SK-N-SH (cell line): ENCODE measurements around the gene SP100.

Experiments
- EZH2phosphoT487 ChIP-seq: fragments of 200-600 bp; sonication (generic); IDR thresholded peaks from 2 replicates; pipeline ENCODE4 v1.6.1; 2017; ENCODE audit warnings: low read depth, mixed run types, mild to moderate bottlenecking, antibody characterized with exemption, moderate library complexity, borderline replicate concordance
- GABPA ChIP-seq: IDR thresholded peaks from 2 replicates; pipeline ENCODE4 v1.4.0; 2012; ENCODE audit warnings: low read depth, mild to moderate bottlenecking
- NRF1 ChIP-seq: IDR thresholded peaks from 2 replicates; pipeline ENCODE4 v1.6.1; 2012; ENCODE audit warnings: low read depth, mild to moderate bottlenecking, low read length
- PBX3 ChIP-seq: IDR thresholded peaks from 2 replicates; pipeline ENCODE4; 2012
- POLR2AphosphoS5 ChIP-seq: IDR thresholded peaks from 2 replicates; pipeline ENCODE4 v1.6.1; 2012; ENCODE audit warnings: low read depth, low read length
- RFX5 ChIP-seq: IDR thresholded peaks from 2 replicates; pipeline ENCODE4 v1.6.1; 2012; ENCODE audit warnings: mild to moderate bottlenecking, improper control_type of control experiment, low read length
- RXRA ChIP-seq: IDR thresholded peaks from 2 replicates; pipeline ENCODE4 v1.4.0; 2012; ENCODE audit warnings: low read depth, mild to moderate bottlenecking, borderline replicate concordance
- TEAD4 ChIP-seq: IDR thresholded peaks from 2 replicates; pipeline ENCODE4 v1.4.0; 2012; ENCODE audit warnings: mild to moderate bottlenecking, borderline replicate concordance; ENCODE audit not compliant: insufficient read depth
- YY1 ChIP-seq: IDR thresholded peaks from 2 replicates; pipeline ENCODE4 v1.4.0; 2012; ENCODE audit warnings: low read depth, mild to moderate bottlenecking
- TF ChIP-seq, protein P1 (sequence below): fragments of 200-600 bp; sonication (generic); IDR thresholded peaks from 2 replicates; pipeline ENCODE4 v1.6.1; 2017; ENCODE audit warnings: antibody characterized with exemption, mild to moderate bottlenecking, moderate library complexity
- TF ChIP-seq, protein P2 (sequence below): IDR thresholded peaks from 2 replicates; pipeline ENCODE4 v1.6.1; 2012; ENCODE audit warnings: mild to moderate bottlenecking, low read depth, low read length, moderate library complexity
- TF ChIP-seq, protein P3 (sequence below): fragments of 150-350 bp; IDR thresholded peaks from 2 replicates; pipeline ENCODE4 v1.6.1; 2017; ENCODE audit warnings: antibody characterized with exemption, low read length, low read depth, borderline replicate concordance
- TF ChIP-seq, protein P4 (sequence below): IDR thresholded peaks from 2 replicates; pipeline ENCODE4 v1.4.0; 2012; ENCODE audit warnings: low read depth, borderline replicate concordance

DNA sequence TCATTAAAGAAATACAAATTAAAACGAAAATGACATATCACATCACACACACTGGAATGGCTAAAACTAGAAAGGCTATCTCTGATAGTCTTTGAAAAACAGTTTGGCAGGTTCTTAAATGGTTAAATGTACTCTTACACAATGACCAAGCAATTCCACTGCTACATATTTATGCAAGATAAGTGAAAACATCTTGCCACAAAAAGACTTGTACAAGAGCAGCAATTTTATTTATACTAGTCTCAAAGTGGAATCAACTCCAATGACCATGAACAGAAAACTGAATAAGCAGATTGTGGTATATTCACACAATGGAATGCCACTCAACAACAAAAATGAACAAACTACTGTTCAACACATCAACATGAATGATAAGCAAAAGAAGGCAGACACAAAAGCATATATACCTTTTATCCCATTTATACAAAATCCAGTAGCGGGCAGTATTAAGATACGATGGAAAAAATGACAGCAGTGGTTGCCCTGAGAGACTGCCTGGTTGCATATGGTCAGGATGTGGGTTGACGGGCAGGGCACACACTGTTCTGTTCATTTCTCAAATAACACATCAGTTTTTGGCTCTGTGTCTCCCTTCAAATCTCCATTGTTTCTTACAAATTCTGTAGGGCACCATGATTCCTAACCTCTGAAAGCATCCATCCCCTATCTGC lies 25.4 kb downstream of the SP100 start:
- TF ChIP-seq, protein P1, sequence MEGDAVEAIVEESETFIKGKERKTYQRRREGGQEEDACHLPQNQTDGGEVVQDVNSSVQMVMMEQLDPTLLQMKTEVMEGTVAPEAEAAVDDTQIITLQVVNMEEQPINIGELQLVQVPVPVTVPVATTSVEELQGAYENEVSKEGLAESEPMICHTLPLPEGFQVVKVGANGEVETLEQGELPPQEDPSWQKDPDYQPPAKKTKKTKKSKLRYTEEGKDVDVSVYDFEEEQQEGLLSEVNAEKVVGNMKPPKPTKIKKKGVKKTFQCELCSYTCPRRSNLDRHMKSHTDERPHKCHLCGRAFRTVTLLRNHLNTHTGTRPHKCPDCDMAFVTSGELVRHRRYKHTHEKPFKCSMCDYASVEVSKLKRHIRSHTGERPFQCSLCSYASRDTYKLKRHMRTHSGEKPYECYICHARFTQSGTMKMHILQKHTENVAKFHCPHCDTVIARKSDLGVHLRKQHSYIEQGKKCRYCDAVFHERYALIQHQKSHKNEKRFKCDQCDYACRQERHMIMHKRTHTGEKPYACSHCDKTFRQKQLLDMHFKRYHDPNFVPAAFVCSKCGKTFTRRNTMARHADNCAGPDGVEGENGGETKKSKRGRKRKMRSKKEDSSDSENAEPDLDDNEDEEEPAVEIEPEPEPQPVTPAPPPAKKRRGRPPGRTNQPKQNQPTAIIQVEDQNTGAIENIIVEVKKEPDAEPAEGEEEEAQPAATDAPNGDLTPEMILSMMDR = no peak
- TF ChIP-seq, protein P2, sequence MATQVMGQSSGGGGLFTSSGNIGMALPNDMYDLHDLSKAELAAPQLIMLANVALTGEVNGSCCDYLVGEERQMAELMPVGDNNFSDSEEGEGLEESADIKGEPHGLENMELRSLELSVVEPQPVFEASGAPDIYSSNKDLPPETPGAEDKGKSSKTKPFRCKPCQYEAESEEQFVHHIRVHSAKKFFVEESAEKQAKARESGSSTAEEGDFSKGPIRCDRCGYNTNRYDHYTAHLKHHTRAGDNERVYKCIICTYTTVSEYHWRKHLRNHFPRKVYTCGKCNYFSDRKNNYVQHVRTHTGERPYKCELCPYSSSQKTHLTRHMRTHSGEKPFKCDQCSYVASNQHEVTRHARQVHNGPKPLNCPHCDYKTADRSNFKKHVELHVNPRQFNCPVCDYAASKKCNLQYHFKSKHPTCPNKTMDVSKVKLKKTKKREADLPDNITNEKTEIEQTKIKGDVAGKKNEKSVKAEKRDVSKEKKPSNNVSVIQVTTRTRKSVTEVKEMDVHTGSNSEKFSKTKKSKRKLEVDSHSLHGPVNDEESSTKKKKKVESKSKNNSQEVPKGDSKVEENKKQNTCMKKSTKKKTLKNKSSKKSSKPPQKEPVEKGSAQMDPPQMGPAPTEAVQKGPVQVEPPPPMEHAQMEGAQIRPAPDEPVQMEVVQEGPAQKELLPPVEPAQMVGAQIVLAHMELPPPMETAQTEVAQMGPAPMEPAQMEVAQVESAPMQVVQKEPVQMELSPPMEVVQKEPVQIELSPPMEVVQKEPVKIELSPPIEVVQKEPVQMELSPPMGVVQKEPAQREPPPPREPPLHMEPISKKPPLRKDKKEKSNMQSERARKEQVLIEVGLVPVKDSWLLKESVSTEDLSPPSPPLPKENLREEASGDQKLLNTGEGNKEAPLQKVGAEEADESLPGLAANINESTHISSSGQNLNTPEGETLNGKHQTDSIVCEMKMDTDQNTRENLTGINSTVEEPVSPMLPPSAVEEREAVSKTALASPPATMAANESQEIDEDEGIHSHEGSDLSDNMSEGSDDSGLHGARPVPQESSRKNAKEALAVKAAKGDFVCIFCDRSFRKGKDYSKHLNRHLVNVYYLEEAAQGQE = no peak
- TF ChIP-seq, protein P3, sequence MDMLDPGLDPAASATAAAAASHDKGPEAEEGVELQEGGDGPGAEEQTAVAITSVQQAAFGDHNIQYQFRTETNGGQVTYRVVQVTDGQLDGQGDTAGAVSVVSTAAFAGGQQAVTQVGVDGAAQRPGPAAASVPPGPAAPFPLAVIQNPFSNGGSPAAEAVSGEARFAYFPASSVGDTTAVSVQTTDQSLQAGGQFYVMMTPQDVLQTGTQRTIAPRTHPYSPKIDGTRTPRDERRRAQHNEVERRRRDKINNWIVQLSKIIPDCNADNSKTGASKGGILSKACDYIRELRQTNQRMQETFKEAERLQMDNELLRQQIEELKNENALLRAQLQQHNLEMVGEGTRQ = no peak
- TF ChIP-seq EZH2phosphoT487 = no peak
- TF ChIP-seq TEAD4 = no peak
- TF ChIP-seq YY1 = no peak
- TF ChIP-seq GABPA = no peak
- TF ChIP-seq NRF1 = no peak
- TF ChIP-seq PBX3 = peak; percentile 41
- TF ChIP-seq POLR2AphosphoS5 = no peak
- no peak for TF ChIP-seq RXRA
- TF ChIP-seq, protein P4, sequence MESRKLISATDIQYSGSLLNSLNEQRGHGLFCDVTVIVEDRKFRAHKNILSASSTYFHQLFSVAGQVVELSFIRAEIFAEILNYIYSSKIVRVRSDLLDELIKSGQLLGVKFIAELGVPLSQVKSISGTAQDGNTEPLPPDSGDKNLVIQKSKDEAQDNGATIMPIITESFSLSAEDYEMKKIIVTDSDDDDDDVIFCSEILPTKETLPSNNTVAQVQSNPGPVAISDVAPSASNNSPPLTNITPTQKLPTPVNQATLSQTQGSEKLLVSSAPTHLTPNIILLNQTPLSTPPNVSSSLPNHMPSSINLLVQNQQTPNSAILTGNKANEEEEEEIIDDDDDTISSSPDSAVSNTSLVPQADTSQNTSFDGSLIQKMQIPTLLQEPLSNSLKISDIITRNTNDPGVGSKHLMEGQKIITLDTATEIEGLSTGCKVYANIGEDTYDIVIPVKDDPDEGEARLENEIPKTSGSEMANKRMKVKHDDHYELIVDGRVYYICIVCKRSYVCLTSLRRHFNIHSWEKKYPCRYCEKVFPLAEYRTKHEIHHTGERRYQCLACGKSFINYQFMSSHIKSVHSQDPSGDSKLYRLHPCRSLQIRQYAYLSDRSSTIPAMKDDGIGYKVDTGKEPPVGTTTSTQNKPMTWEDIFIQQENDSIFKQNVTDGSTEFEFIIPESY = no peak
- TF ChIP-seq RFX5 = no peak
